Panc1 (cell line): ENCODE results near the gene REXO5. TPM values are rescaled to one million over a fixed set of nuclear protein-coding genes. Genes with fewer than 3 reads are reported as not detected.
"Not testable (repeated sequence)": the region's sequence is repeated elsewhere in the genome, so short reads cannot be mapped to it uniquely, and the experiment has no call there.

Source experiments
- ATAC-seq: fragments of 200-7000 bp; cut with Tn5 transposase; 2 replicates; pipeline ENCODE4 v1.9.1; 2020; ENCODE audit warnings: mild to moderate bottlenecking, moderate library complexity
- BruUV-seq: library from RNA; stranded (reverse); fragments of 400-500 nt; replicated peaks from 2 replicates; lab custom pipeline; 2021; lab: Mats Ljungman, UMichigan
- CTCF ChIA-PET: fragments of 300-600 bp; sonication (Branson Sonifier 250); formaldehyde crosslinking; loops from one replicate; lab custom pipeline; 2022; ENCODE audit warnings: antibody characterized with exemption; lab: Charles Lee
- POLR2A ChIA-PET: fragments of 300-600 bp; sonication (Branson Sonifier 250); formaldehyde crosslinking; loops from one replicate; lab custom pipeline; 2022; ENCODE audit warnings: antibody characterized with exemption; lab: Charles Lee
- DNase-seq: peaks from one replicate; pipeline ENCODE4 v3.0.0-alpha.2; 2010; ENCODE audit warnings: low read depth, low spot score
- H3K27ac ChIP-seq: 2 replicates; pipeline ENCODE4 v1.5.1; 2011; ENCODE audit warnings: mild to moderate bottlenecking, low read length, inconsistent platforms
- H3K27me3 ChIP-seq: fragments of 200-500 bp; sonication (Bioruptor generic); 2 replicates; pipeline ENCODE4 v1.6.0; 2014; ENCODE audit warnings: low read length, inconsistent platforms; ENCODE audit not compliant: control insufficient read depth, insufficient read depth
- H3K36me3 ChIP-seq: fragments of 200-500 bp; sonication (Bioruptor generic); 2 replicates; pipeline ENCODE4 v1.5.1; 2014; ENCODE audit warnings: inconsistent platforms, mild to moderate bottlenecking, low read length, moderate library complexity; ENCODE audit not compliant: control insufficient read depth, insufficient read depth
- H3K4me1 ChIP-seq: 2 replicates; pipeline ENCODE4 v1.5.1; 2011; ENCODE audit warnings: inconsistent platforms, mild to moderate bottlenecking, low read length, moderate library complexity; ENCODE audit not compliant: control insufficient read depth, insufficient read depth
- H3K4me3 ChIP-seq, 2 experiments: 2 replicates each; pipeline ENCODE4 v1.5.1; 2011 to 2012; ENCODE audit warnings: low read depth in 2 of 2, low read length in 2 of 2, mild to moderate bottlenecking in 2 of 2, inconsistent platforms in 1 of 2, moderate library complexity in 1 of 2
- H3K9me3 ChIP-seq: fragments of 200-500 bp; sonication (Bioruptor generic); 2 replicates; pipeline ENCODE4 v1.5.1; 2014; ENCODE audit warnings: low read depth, mild to moderate bottlenecking, inconsistent platforms, low read length, moderate library complexity; ENCODE audit not compliant: control insufficient read depth, insufficient read depth
- POLR2AphosphoS5 ChIP-seq: IDR thresholded peaks from 2 replicates; pipeline ENCODE4 v1.6.1; 2012; ENCODE audit warnings: mild to moderate bottlenecking, low read depth, low read length, moderate library complexity
- SIN3A ChIP-seq: IDR thresholded peaks from 2 replicates; pipeline ENCODE4 v1.6.1; 2012; ENCODE audit warnings: low read depth, mild to moderate bottlenecking, low read length, moderate library complexity, borderline replicate concordance; ENCODE audit not compliant: insufficient read depth
- TCF7L2 ChIP-seq: IDR thresholded peaks from 2 replicates; pipeline ENCODE4 v1.6.1; 2011; ENCODE audit warnings: mild to moderate bottlenecking, low read depth, low read length, inconsistent platforms
- in situ Hi-C: cut with HindIII; loops from 2 replicates; pipeline ENCODE4 v1.10.0; 2016; ENCODE audit warnings: low sequenced_read_pairs, low pct_unique_long_range_greater_than_20kb
- intact Hi-C: fragments of 100-400 bp; cut with micrococcal nuclease; formaldehyde crosslinking; loops from one replicate; pipeline ENCODE4 v1.10.0; 2022; ENCODE audit not compliant: unreplicated experiment
- total RNA-seq: library from RNA; stranded (reverse); gene quantifications from one replicate; pipeline ENCODE4 v1.2.1, GENCODE V29; 2021; ENCODE audit not compliant: unreplicated experiment
- TF ChIP-seq, protein P1 (sequence below): fragments of 450-650 bp; IDR thresholded peaks from 2 replicates; pipeline ENCODE4 v1.5.1; 2017; ENCODE audit warnings: mild to moderate bottlenecking
- TF ChIP-seq, protein P2 (sequence below), 2 experiments: IDR thresholded peaks; 2 replicates each; pipeline ENCODE4 v1.6.1; 2011 to 2012; ENCODE audit warnings: low read depth in 2 of 2, control low read depth in 1 of 2, low read length in 1 of 2, mild to moderate bottlenecking in 1 of 2, moderate library complexity in 1 of 2; ENCODE audit not compliant: insufficient read depth in 1 of 2

The REXO5 gene
- total RNA-seq, 1 experiment from 2014 or later: 13.6 TPM

DNA sequence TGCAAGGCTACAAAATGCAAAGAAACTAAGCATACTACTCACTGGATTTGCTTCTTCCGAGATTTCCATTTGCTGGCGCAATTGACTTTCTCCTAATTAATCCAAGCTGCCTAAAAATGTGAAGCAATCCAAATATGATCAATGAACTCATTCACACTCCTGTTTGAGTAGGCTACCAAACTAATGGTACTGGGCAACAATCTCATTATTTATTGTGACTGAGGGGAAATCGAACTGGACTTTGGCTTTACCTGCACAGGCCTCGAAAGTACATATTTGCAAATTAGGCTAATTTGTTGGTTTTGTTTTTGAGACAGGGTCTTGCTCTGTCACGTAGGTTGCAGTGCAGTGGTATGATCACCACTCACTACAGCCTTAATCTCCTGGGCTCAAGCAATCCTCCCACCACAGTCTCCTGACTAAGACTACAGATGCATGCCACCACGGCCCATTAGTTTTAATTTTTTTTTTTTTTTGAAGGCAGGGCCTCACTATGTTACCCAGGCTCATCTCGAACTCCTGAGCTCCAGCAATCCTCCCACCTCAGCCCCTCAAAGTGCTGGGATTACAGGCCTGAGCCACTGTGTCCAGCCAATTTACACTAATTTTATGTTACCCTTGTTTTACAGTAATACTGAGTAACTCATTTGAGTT, 2.6 kb upstream of the REXO5 start:
- POLR2A ChIA-PET: no interaction called here
- TF ChIP-seq SIN3A (no peak), POLR2AphosphoS5 (no peak), TCF7L2 (no peak)
- TF ChIP-seq, protein P1, sequence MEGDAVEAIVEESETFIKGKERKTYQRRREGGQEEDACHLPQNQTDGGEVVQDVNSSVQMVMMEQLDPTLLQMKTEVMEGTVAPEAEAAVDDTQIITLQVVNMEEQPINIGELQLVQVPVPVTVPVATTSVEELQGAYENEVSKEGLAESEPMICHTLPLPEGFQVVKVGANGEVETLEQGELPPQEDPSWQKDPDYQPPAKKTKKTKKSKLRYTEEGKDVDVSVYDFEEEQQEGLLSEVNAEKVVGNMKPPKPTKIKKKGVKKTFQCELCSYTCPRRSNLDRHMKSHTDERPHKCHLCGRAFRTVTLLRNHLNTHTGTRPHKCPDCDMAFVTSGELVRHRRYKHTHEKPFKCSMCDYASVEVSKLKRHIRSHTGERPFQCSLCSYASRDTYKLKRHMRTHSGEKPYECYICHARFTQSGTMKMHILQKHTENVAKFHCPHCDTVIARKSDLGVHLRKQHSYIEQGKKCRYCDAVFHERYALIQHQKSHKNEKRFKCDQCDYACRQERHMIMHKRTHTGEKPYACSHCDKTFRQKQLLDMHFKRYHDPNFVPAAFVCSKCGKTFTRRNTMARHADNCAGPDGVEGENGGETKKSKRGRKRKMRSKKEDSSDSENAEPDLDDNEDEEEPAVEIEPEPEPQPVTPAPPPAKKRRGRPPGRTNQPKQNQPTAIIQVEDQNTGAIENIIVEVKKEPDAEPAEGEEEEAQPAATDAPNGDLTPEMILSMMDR: no peak
- TF ChIP-seq, protein P2, sequence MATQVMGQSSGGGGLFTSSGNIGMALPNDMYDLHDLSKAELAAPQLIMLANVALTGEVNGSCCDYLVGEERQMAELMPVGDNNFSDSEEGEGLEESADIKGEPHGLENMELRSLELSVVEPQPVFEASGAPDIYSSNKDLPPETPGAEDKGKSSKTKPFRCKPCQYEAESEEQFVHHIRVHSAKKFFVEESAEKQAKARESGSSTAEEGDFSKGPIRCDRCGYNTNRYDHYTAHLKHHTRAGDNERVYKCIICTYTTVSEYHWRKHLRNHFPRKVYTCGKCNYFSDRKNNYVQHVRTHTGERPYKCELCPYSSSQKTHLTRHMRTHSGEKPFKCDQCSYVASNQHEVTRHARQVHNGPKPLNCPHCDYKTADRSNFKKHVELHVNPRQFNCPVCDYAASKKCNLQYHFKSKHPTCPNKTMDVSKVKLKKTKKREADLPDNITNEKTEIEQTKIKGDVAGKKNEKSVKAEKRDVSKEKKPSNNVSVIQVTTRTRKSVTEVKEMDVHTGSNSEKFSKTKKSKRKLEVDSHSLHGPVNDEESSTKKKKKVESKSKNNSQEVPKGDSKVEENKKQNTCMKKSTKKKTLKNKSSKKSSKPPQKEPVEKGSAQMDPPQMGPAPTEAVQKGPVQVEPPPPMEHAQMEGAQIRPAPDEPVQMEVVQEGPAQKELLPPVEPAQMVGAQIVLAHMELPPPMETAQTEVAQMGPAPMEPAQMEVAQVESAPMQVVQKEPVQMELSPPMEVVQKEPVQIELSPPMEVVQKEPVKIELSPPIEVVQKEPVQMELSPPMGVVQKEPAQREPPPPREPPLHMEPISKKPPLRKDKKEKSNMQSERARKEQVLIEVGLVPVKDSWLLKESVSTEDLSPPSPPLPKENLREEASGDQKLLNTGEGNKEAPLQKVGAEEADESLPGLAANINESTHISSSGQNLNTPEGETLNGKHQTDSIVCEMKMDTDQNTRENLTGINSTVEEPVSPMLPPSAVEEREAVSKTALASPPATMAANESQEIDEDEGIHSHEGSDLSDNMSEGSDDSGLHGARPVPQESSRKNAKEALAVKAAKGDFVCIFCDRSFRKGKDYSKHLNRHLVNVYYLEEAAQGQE (IDR thresholded peaks at IDR 0.05; ENCODE audit: insufficient read depth in 1 of 2, low read depth in 2 of 2, low read length in 1 of 2): no peak
- Histone ChIP-seq H3K4me3 (no peak overlapping the region), H3K9me3 (no peaks in the 10 kb centered on the region), H3K4me1 (peaks cover 9% of the 10 kb centered on the region), H3K36me3 (peaks cover 17% of the 10 kb centered on the region; the same call in 1 of the 2 replicates), H3K27ac (no peak overlapping the region), H3K27me3 (no peaks in the 10 kb centered on the region)
- CTCF ChIA-PET: no interaction called here
- in situ Hi-C loops: no loop called here
- ATAC-seq (no peak), DNase-seq (no peak)
- intact Hi-C loops: no loop called here
- BruUV-seq: no TSS peak

DNA sequence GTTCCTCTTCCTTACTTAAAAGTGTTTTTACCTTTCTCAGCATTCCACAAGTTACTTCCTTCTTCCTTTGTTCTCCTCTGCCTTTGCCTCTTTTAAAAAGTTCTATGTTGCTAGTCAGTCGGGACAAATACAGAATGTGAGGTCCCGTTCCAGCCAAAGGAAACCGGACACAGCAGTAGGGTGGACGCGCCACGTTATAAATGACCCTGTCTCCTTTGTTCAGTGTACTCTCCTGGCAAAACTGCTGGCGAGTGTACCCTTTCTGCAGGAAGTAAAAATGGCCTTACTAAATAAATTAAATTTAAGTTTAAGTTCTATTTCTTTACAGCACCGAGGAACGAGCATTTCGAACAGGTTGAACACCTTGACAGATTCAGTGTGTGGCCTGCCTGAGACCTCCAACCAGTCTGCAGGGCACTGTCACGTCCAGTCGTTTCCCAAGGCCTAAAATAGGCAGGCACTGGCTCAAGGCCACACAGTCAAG, 601 bp upstream of the REXO5 start:
- H3K4me1 ChIP-seq, H3K27me3 ChIP-seq, in situ Hi-C loops, POLR2A ChIA-PET, DNase-seq, H3K36me3 ChIP-seq, BruUV-seq, intact Hi-C loops, H3K9me3 ChIP-seq: not testable (repeated sequence)
- CTCF ChIA-PET: interaction anchor here (0.6 kb wide), 1 partner anchor 41 kb away, joined by 3 read pairs; no protein-coding TSS in a partner anchor
- Histone ChIP-seq H3K4me3 (peak overlapping the region; percentile 62 to 75), H3K27ac (peak overlapping the region; percentile 93)
- peak; percentile 8; the same call in 1 of the 2 replicates for ATAC-seq

DNA sequence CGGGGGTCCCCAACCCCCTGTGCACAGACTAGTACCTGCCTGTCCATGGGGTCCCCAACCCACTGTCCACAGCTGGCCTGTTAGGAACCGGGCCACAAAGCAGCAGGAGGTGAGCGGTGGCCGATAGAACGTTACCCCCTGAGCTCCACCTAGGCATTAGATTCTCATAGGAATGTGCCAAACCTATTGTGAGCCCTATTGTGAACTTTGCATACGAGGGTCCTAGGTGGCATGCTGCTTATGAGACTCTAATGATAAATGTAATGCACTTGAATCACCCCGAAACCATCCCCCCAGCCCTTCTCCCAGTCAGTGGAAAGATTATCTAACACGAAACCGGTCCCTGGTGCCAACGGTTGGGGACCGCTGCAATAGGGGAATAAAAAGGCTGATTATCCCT, 1.5 kb downstream of the REXO5 start:
- Histone ChIP-seq H3K27me3 (no peaks in the 10 kb centered on the region), H3K36me3 (no peaks in the 10 kb centered on the region), H3K4me1 (peaks cover 9% of the 10 kb centered on the region), H3K4me3 (peak overlapping the region in 1 of 2 experiments; percentile 75; a peak in 1 of 4 replicates), H3K27ac (peak overlapping the region; percentile 93), H3K9me3 (no peaks in the 10 kb centered on the region)
- no peak for ATAC-seq
- intact Hi-C loops (no loop called here), in situ Hi-C loops (no loop called here)
- DNase-seq: no peak
- TF ChIP-seq POLR2AphosphoS5 (no peak), TCF7L2 (no peak)
- TF ChIP-seq, protein P1: no peak
- CTCF ChIA-PET: interaction anchor here (0.7 kb wide), 1 partner anchor 33 kb away, joined by 5 read pairs; no protein-coding TSS in a partner anchor
- POLR2A ChIA-PET: no interaction called here
- no TSS peak for BruUV-seq
